Stomach (tissue), 9 donors: ENCODE data around the gene FAM222A. TPM values are rescaled to one million over a fixed set of nuclear protein-coding genes. Genes with fewer than 3 reads are reported as not detected.
A peak's percentile ranks its signal among the peaks of the same experiment; 100 is the strongest.

ENCODE experiments used
- DNase-seq, 2 donors: peaks; one replicate each; pipeline versions ENCODE4 v3.0.0 to v3.0.0-alpha.2; 2013 to 2019
- H3K27ac ChIP-seq, 5 donors: fragments of 200-600 bp in 4 of 5; sonication (generic) in 4 of 5; one replicate each; pipeline ENCODE4 v1.5.1; 2013 to 2019; ENCODE audit warnings: mild to moderate bottlenecking in 1 of 5, moderate library complexity in 1 of 5
- H3K27me3 ChIP-seq, 3 donors: fragments of 200-600 bp; sonication (generic); one replicate each; pipeline ENCODE4 v1.5.1; 2017 to 2019; ENCODE audit warnings: mixed run types in 1 of 3
- H3K36me3 ChIP-seq, 4 donors: fragments of 200-600 bp; sonication (generic); 1 replicate in 3 of 4; 2 replicates in 1 of 4; pipeline ENCODE4 v1.5.1; 2016 to 2019
- H3K4me1 ChIP-seq, 4 donors: fragments of 200-600 bp; sonication (generic); one replicate each; pipeline ENCODE4 v1.5.1; 2016 to 2019
- H3K4me3 ChIP-seq, 4 donors: fragments of 200-600 bp; sonication (generic) in 3 of 4; one replicate each; pipeline ENCODE4 v1.5.1; 2016 to 2019; ENCODE audit warnings: mild to moderate bottlenecking in 1 of 4
- H3K9me3 ChIP-seq, 4 donors: fragments of 200-600 bp; sonication (generic); one replicate each; pipeline ENCODE4 v1.5.1; 2016 to 2019
- EP300 ChIP-seq: sonication (generic); formaldehyde crosslinking; IDR thresholded peaks from one replicate; pipeline ENCODE4 v1.6.1; 2017; ENCODE audit warnings: antibody characterized with exemption
- POLR2A ChIP-seq, 4 donors: fragments of 450-650 bp; IDR thresholded peaks; one replicate each; pipeline ENCODE4 v1.6.1; 2016; ENCODE audit warnings: antibody characterized with exemption in 4 of 4, control low read depth in 2 of 4, mild to moderate bottlenecking in 1 of 4, moderate library complexity in 1 of 4
- POLR2AphosphoS5 ChIP-seq, 3 donors: sonication (generic); formaldehyde crosslinking; IDR thresholded peaks; one replicate each; pipeline ENCODE4 v1.6.1; 2016; ENCODE audit warnings: antibody characterized with exemption in 3 of 3
- WGBS, 5 donors: extraction: QIAGEN DNeasy Blood & Tissue Kit in 3 of 5; methylation state at CpG; one replicate each; pipeline versions ENCODE4 v1.1.5 to v1.1.7; 2013 to 2018; 5-methylcytosine and 5-hydroxymethylcytosine counted together
- intact Hi-C: fragments of 100-400 bp; cut with DNase I; formaldehyde crosslinking; loops from one replicate; pipeline ENCODE4 v1.15.1; 2023; ENCODE audit warnings: low total_unique reads
- polyA plus RNA-seq, 3 donors: library from polyadenylated mRNA; stranded (reverse); fragments of 200-250 nt; gene quantifications; one replicate each; pipeline ENCODE4 v1.2.3, GENCODE V29; 2013
- total RNA-seq, 5 donors: library from RNA; depleted of rRNA; stranded (reverse); fragments of >200 nt; gene quantifications; one replicate each; pipeline versions ENCODE4 v1.1.0 to v1.2.3, GENCODE V29; 2014 to 2016
- TF ChIP-seq, protein P1 (sequence below), 7 experiments: fragments of 450-650 bp in 4 of 7; fragments of 200-600 bp in 3 of 7; sonication (generic) in 3 of 7; IDR thresholded peaks; one replicate each; pipeline ENCODE4 v1.5.1; 2016 to 2019; ENCODE audit warnings: antibody characterized with exemption in 7 of 7, control low read depth in 2 of 7, mild to moderate bottlenecking in 1 of 7
- donor health status: healthy with polysubstance abuse.
- donor health status: Bipolar disorder and iron deficiency.
- donor health status: healthy.

Gene FAM222A
- total and polyA plus RNA-seq, 8 donors = 1.7 to 19.7 (median 4.5) TPM

DNA sequence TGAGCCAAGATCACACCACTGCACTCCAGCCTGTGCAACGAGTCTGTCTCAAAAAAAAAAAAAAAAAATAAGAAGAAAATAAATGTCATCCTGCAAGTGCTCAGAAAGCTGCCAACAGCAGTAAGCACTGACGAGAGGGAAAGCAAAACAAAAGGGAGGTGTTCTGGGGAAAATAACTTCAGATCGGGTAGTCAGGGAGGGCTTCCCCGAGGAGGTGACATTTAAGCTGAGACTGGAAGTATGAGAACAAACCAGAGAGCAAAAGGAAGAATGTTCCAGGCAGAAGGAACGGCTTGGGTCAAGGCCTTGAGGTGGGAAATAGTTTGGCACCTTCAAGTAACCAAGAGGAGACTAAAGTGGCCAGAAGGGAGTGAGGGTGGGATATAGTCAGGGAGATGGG is 4.7 kb upstream of the FAM222A start:
- Histone ChIP-seq H3K4me3 (no peak overlapping the region), H3K36me3 (no peaks in the 10 kb centered on the region), H3K9me3 (no peaks in the 10 kb centered on the region), H3K27me3 (peaks cover 0 to 54% (median 9%) of the 10 kb centered on the region in 3 donors), H3K4me1 (peaks cover 5 to 29% (median 27%) of the 10 kb centered on the region in 4 donors), H3K27ac (peak overlapping the region in 1 of 5 donors; percentile 66)
- TF ChIP-seq POLR2AphosphoS5 (IDR thresholded peaks at IDR 0.05) = no peak
- no peak for TF ChIP-seq EP300
- TF ChIP-seq, protein P1, sequence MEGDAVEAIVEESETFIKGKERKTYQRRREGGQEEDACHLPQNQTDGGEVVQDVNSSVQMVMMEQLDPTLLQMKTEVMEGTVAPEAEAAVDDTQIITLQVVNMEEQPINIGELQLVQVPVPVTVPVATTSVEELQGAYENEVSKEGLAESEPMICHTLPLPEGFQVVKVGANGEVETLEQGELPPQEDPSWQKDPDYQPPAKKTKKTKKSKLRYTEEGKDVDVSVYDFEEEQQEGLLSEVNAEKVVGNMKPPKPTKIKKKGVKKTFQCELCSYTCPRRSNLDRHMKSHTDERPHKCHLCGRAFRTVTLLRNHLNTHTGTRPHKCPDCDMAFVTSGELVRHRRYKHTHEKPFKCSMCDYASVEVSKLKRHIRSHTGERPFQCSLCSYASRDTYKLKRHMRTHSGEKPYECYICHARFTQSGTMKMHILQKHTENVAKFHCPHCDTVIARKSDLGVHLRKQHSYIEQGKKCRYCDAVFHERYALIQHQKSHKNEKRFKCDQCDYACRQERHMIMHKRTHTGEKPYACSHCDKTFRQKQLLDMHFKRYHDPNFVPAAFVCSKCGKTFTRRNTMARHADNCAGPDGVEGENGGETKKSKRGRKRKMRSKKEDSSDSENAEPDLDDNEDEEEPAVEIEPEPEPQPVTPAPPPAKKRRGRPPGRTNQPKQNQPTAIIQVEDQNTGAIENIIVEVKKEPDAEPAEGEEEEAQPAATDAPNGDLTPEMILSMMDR (IDR thresholded peaks at IDR 0.05) = no peak
- intact Hi-C loops = no loop called here
- WGBS, 5 donors = 31 to 42% (median 37%) methylated on average over 5 of the region's 5 CpGs
- DNase-seq = no peak

DNA sequence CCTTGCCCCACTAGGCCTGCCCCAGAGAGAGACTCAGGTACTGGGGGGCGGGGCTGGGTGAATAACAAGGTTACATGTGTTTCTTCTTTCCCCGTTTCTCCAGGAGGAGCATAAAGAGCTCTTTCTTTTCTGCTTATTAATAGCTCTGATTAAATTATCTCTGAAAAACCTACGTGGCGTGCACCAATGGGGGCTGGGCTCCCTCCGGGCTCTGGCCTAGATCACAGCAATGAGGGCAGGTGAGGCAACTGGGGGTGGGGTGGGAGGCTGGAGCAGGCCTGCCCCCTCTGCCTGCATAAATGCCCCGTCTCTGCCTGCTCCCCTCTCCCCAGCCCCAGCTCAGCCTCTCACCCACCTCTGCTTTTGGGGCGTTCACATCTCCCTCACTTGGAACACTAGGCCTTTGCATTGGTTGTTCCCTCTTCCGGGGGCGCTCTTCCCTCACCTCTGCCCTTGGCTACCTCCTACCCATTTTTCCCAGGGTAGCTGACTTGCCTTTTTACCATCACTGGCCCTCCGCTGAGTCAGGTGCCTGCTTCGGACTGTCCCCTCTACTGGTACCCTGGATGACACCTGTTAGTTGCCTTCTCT is 4.1 kb upstream of the FAM222A start:
- Histone ChIP-seq H3K27ac (peak overlapping the region in 2 of 5 donors; percentile 22 to 66), H3K36me3 (no peaks in the 10 kb centered on the region), H3K9me3 (no peaks in the 10 kb centered on the region), H3K27me3 (peaks cover 0 to 54% (median 9%) of the 10 kb centered on the region in 3 donors), H3K4me3 (no peak overlapping the region), H3K4me1 (peaks cover 7 to 34% (median 30%) of the 10 kb centered on the region in 4 donors)
- peak in 1 of 2 donors; percentile 83 for DNase-seq
- intact Hi-C loops = no loop called here
- TF ChIP-seq POLR2A (IDR thresholded peaks at IDR 0.05) (no peak), POLR2AphosphoS5 (IDR thresholded peaks at IDR 0.05) (no peak), EP300 (no peak)
- TF ChIP-seq, protein P1 (IDR thresholded peaks at IDR 0.05) = no peak
- 40 to 57% (median 48%) methylated on average over 11 of the region's 11 CpGs for WGBS, 5 donors

DNA sequence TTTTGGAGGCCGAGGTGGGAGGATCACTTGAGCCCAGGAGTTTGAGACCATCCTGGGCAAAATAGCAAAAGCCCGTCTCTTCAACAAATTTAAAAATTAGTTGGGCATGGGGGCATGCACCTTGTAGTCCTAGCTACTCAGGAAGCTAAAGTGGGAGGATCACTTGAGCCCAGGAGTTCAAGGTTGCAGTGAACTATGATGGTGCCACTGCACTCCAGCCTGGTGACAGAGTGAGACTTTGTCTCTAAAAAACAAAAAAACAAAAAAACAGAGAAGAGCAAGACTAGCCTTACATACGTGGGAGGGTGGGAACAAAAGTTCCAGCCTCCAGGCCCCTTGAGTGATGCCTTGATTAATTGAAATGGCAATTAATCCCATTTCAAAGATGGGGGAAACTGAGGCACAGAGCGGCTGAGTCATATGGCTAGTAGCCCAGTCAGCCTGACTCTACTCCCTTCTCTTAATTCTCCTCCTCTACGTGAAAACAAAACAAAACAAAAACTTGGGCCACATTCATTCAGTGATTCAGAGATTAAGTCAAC is 3.3 kb upstream of the FAM222A start:
- no peaks in the 10 kb centered on the region for H3K36me3 ChIP-seq
- peaks cover 0 to 62% (median 9%) of the 10 kb centered on the region in 3 donors for H3K27me3 ChIP-seq
- no peak for DNase-seq
- no peaks in the 10 kb centered on the region for H3K9me3 ChIP-seq
- intact Hi-C loops = no loop called here
- WGBS, 5 donors = 63 to 70% (median 66%) methylated on average over 5 of the region's 5 CpGs
- H3K4me1 ChIP-seq = peaks cover 15 to 42% (median 38%) of the 10 kb centered on the region in 4 donors
- peak overlapping the region in 2 of 5 donors; percentile 10 to 66 for H3K27ac ChIP-seq
- no peak overlapping the region for H3K4me3 ChIP-seq
- TF ChIP-seq POLR2A (IDR thresholded peaks at IDR 0.05) (no peak), EP300 (no peak), POLR2AphosphoS5 (IDR thresholded peaks at IDR 0.05) (no peak)
- TF ChIP-seq, protein P1 (IDR thresholded peaks at IDR 0.05) = no peak

GRCh38 chr12:109710747-109711595 is 2.7 kb upstream of the FAM222A start:
- intact Hi-C loops = no loop called here
- TF ChIP-seq POLR2AphosphoS5 (IDR thresholded peaks at IDR 0.05) = no peak
- no peak for TF ChIP-seq EP300
- TF ChIP-seq, protein P1 (IDR thresholded peaks at IDR 0.05) = no peak
- no peak for TF ChIP-seq POLR2A (IDR thresholded peaks at IDR 0.05)
- peak in 1 of 2 donors; percentile 49 for DNase-seq
- Histone ChIP-seq H3K36me3 (no peaks in the 10 kb centered on the region), H3K27ac (peak overlapping the region in 3 of 5 donors; percentile 2 to 66 (median 10)), H3K4me3 (no peak overlapping the region), H3K27me3 (peaks cover 0 to 68% (median 9%) of the 10 kb centered on the region in 3 donors), H3K9me3 (no peaks in the 10 kb centered on the region), H3K4me1 (peaks cover 22 to 49% (median 45%) of the 10 kb centered on the region in 4 donors)
- 59 to 75% (median 69%) methylated on average over 11 of the region's 11 CpGs for whole genome bisulfite sequencing, 5 donors
